ENCODE data around the gene DMXL2.
"Not testable (repeated sequence)": the region's sequence is repeated elsewhere in the genome, so short reads cannot be mapped to it uniquely, and the experiment has no call there.

DMXL2 gene

DNA sequence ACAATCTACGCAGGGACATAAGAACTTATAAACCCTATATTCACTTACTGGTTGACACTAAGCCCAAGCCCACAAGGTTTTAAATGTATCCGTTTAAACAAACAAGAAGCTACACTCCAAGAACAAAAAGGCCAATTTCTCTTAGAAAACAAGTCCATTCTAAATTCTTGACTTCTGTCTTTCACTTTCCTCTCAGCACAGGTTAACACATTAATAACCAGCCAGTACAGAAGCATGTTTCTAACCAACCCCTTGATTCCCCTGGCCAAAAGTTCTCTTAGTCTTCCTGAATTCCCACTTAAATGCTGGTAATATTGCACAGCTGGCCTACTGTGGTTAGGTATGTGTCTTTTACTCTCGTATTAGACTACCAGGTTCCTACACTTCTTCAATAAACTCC is 4.7 kb downstream of the DMXL2 start:
- no peak for TF ChIP-seq ZNF384 (IDR thresholded peaks at IDR 0.05)
- TF ChIP-seq NFRKB (IDR thresholded peaks at IDR 0.05) = no peak
- TF ChIP-seq CTBP1 (IDR thresholded peaks at IDR 0.05; ENCODE audit: borderline replicate concordance) = no peak
- TF ChIP-seq FOXA1 (IDR thresholded peaks at IDR 0.05) = no peak
- no peak for TF ChIP-seq SP1 (IDR thresholded peaks at IDR 0.05)
- no peak for TF ChIP-seq FOXM1 (IDR thresholded peaks at IDR 0.05; ENCODE audit: borderline replicate concordance)
- TF ChIP-seq, protein P1, sequence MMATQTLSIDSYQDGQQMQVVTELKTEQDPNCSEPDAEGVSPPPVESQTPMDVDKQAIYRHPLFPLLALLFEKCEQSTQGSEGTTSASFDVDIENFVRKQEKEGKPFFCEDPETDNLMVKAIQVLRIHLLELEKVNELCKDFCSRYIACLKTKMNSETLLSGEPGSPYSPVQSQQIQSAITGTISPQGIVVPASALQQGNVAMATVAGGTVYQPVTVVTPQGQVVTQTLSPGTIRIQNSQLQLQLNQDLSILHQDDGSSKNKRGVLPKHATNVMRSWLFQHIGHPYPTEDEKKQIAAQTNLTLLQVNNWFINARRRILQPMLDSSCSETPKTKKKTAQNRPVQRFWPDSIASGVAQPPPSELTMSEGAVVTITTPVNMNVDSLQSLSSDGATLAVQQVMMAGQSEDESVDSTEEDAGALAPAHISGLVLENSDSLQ (IDR thresholded peaks at IDR 0.05) = no peak
- TF ChIP-seq ARNT (IDR thresholded peaks at IDR 0.05) = no peak
- POLR2A ChIA-PET = no interaction called here

DNA sequence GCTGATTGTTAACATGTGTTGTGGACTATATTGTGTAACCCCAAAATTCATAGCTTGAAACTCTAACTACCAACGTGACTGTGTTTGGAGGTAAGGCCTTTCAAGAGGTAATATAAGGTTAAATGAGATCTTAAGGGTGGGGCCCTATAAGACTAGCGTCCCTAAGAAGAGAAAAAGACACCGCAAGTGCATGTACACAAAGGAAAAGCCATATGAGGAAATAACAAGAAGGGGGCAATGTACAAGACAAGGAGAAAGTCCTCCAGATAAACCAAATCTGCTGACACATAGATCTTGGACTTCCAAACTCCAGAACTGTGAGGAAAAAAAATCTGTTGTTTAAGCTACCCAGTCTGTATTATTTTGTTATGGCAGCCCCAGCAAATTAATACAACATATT is 8.6 kb downstream of the DMXL2 start:
- no peak for TF ChIP-seq L3MBTL2 (conservative IDR thresholded peaks at IDR 0.05)
- TF ChIP-seq, protein P1 (IDR thresholded peaks at IDR 0.05) = no peak
- TF ChIP-seq BHLHE40 (IDR thresholded peaks at IDR 0.05; ENCODE audit: borderline replicate concordance) = no peak
- TF ChIP-seq FOXA1 (IDR thresholded peaks at IDR 0.05) = no peak
- no peak for TF ChIP-seq ZNF384 (IDR thresholded peaks at IDR 0.05)
- TF ChIP-seq ARNT (IDR thresholded peaks at IDR 0.05) = no peak
- TF ChIP-seq LEF1 (IDR thresholded peaks at IDR 0.05; ENCODE audit: borderline replicate concordance) = no peak
- TF ChIP-seq CTBP1 (IDR thresholded peaks at IDR 0.05; ENCODE audit: borderline replicate concordance) = no peak
- no peak for TF ChIP-seq TARDBP (IDR thresholded peaks at IDR 0.05)
- TF ChIP-seq ELF4 (IDR thresholded peaks at IDR 0.05) = no peak
- no peak for TF ChIP-seq FOXM1 (IDR thresholded peaks at IDR 0.05; ENCODE audit: borderline replicate concordance)
- no peak for TF ChIP-seq HDGF (IDR thresholded peaks at IDR 0.05; ENCODE audit: borderline replicate concordance)
- TF ChIP-seq SUZ12 (IDR thresholded peaks at IDR 0.05) = no peak
- TF ChIP-seq FOXK2 (IDR thresholded peaks at IDR 0.05) = no peak
- TF ChIP-seq NFRKB (IDR thresholded peaks at IDR 0.05) = no peak
- no peak for TF ChIP-seq SP1 (IDR thresholded peaks at IDR 0.05)
- DNase-seq (ENCODE audit: extremely low spot score) = no peak
- ChIA-PET CTCF (no interaction called here), POLR2A (no interaction called here)

More for the DNA sequence above, 4.7 kb downstream of the DMXL2 start:
- DNase-seq (ENCODE audit: extremely low spot score) = no peak
- CTCF ChIA-PET = no interaction called here

DNA sequence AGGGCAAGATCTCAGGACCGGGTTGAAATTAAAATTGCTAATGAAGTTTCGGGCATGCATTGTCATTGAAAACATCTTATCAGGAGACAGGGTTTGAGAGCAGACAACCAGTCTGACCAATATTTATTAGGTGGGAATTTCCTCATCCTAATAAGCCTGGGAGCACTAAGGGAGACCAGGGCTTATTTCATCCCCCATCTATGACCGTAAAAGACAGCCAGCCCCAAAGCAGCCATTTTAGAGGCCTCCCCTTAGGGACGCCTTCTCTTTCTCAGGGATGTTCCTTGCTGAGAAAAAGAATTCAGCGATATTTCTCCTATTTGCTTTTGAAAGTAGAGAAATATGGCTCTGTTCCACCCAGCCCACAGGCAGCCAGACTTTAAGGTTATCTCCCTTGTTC is 9.9 kb downstream of the DMXL2 start:
- POLR2A ChIA-PET; CTCF ChIA-PET; DNase-seq (ENCODE audit: extremely low spot score): not testable (repeated sequence)

DNA sequence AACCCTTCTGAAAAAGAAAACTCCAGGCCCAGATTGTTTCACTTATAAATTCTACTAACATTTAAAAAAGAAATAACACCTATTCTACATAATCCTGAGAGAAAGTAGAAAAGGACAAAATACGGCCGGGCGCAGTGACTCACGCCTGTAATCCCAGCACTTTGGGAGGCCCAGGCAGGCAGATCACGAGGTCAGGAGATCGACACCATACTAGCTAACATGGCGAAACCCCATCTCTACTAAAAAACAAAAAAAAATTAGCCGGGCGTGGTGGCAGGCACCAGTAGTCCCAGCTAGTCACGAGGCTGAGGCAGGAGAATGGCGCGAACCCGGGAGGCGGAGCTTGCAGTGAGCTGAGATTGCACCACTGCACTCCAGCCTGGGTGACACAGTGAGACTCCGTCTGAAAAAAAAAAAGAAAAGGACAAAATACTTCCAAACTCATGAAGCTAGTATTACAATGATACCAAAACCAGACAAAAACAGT is 19.1 kb downstream of the DMXL2 start:
- CTCF ChIA-PET; DNase-seq (ENCODE audit: extremely low spot score); POLR2A ChIA-PET: not testable (repeated sequence)

DNA sequence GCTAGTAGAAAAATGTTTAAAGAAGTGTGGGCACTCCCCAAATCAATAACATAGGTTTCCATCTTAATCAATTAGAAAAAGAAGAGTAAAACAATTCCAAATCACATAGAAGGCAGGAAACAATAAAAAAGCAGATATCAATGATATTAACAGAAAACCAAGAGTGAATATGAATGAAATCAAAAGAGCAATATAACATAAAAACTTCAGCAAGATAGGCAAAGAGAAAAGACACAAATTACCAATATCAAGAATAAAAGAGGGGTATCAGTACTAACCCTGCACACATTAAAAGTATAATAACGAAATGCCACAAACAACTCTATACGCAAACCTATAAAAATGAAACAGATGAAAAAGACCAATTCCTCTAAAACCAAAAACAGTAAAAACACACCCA is 19.6 kb downstream of the DMXL2 start:
- ChIA-PET POLR2A (no interaction called here), CTCF (no interaction called here)
- DNase-seq (ENCODE audit: extremely low spot score) = no peak
- no peak for TF ChIP-seq SUZ12 (IDR thresholded peaks at IDR 0.05)
- TF ChIP-seq ZNF384 (IDR thresholded peaks at IDR 0.05) = no peak
- TF ChIP-seq, protein P1 (IDR thresholded peaks at IDR 0.05) = no peak
- TF ChIP-seq NFRKB (IDR thresholded peaks at IDR 0.05) = no peak
- no peak for TF ChIP-seq FOXM1 (IDR thresholded peaks at IDR 0.05; ENCODE audit: borderline replicate concordance)
- TF ChIP-seq LEF1 (IDR thresholded peaks at IDR 0.05; ENCODE audit: borderline replicate concordance) = no peak
- TF ChIP-seq ARNT (IDR thresholded peaks at IDR 0.05) = no peak
- no peak for TF ChIP-seq FOXK2 (IDR thresholded peaks at IDR 0.05)
- no peak for TF ChIP-seq ELF4 (IDR thresholded peaks at IDR 0.05)
- TF ChIP-seq L3MBTL2 (conservative IDR thresholded peaks at IDR 0.05) = no peak
- TF ChIP-seq CTBP1 (IDR thresholded peaks at IDR 0.05; ENCODE audit: borderline replicate concordance) = no peak

DNA sequence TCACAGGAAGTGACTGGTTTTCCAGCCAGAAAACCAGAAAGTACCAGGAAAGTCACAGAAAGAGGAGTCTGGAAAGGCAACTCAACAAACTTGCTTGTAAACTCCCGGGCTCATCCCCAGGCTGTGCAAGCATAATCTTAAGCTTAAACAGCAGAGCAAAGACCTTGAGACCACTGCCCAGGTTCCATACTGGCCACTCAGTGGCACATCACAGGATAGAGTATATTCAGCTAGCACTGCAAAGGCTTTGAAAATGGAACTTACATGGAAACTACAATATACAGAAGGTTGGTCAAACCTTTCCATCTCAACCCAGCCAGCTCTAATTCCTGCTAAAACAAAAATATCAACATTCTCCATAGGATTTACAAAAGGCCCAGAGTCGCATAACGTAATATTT is 20.1 kb downstream of the DMXL2 start:
- CTCF ChIA-PET = no interaction called here
- no peak for TF ChIP-seq ZNF384 (IDR thresholded peaks at IDR 0.05)
- no peak for TF ChIP-seq FOXM1 (IDR thresholded peaks at IDR 0.05; ENCODE audit: borderline replicate concordance)
- no peak for TF ChIP-seq FOXK2 (IDR thresholded peaks at IDR 0.05)
- TF ChIP-seq FOXA1 (IDR thresholded peaks at IDR 0.05) = no peak
- no peak for TF ChIP-seq CTBP1 (IDR thresholded peaks at IDR 0.05; ENCODE audit: borderline replicate concordance)
- TF ChIP-seq SP1 (IDR thresholded peaks at IDR 0.05) = no peak
- TF ChIP-seq HDGF (IDR thresholded peaks at IDR 0.05; ENCODE audit: borderline replicate concordance) = no peak
- TF ChIP-seq, protein P1 (IDR thresholded peaks at IDR 0.05) = no peak
- POLR2A ChIA-PET = no interaction called here
- DNase-seq (ENCODE audit: extremely low spot score) = no peak

DNA sequence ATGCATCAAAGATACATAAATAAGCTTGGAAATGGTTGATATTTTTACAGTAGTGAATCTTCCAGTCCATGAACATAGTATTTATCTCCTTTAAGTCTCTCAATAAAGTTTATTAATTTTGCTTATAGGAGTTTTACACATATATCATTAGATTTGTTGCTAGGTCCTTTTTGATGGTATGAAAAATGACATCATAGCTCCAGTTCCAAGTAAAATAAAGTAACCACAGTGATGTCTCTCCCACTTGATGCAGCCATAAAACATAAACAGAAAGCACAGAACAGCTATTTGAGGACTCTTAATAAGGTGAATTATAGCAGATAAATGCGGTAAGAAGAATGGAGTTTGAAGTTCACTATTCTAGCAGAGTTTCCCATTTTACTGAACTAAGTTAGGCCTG is 20.8 kb downstream of the DMXL2 start:
- no peak for DNase-seq (ENCODE audit: extremely low spot score)
- CTCF ChIA-PET = no interaction called here
- POLR2A ChIA-PET = no interaction called here
- TF ChIP-seq SUZ12 (IDR thresholded peaks at IDR 0.05) (no peak), FOXA1 (IDR thresholded peaks at IDR 0.05) (no peak), LEF1 (IDR thresholded peaks at IDR 0.05; ENCODE audit: borderline replicate concordance) (no peak), CTBP1 (IDR thresholded peaks at IDR 0.05; ENCODE audit: borderline replicate concordance) (no peak), HDGF (IDR thresholded peaks at IDR 0.05; ENCODE audit: borderline replicate concordance) (no peak), ZNF384 (IDR thresholded peaks at IDR 0.05) (no peak), FOXK2 (IDR thresholded peaks at IDR 0.05) (no peak), NFRKB (IDR thresholded peaks at IDR 0.05) (no peak), ELF4 (IDR thresholded peaks at IDR 0.05) (no peak), FOXM1 (IDR thresholded peaks at IDR 0.05; ENCODE audit: borderline replicate concordance) (no peak), TARDBP (IDR thresholded peaks at IDR 0.05) (no peak), BHLHE40 (IDR thresholded peaks at IDR 0.05; ENCODE audit: borderline replicate concordance) (no peak), SP1 (IDR thresholded peaks at IDR 0.05) (no peak), L3MBTL2 (conservative IDR thresholded peaks at IDR 0.05) (no peak)

All from HEK293T (cell line).